Right lobe of liver (tissue), 6 donors: ENCODE results near the gene APBA3. TPM values are rescaled to one million over a fixed set of nuclear protein-coding genes. Genes with fewer than 3 reads are reported as not detected.

ENCODE experiments used
- ATAC-seq, 4 donors: fragments of 200-7000 bp; cut with Tn5 transposase; one replicate each; pipeline ENCODE4 v1.9.1; 2020; ENCODE audit warnings: mild to moderate bottlenecking in 4 of 4, moderate library complexity in 4 of 4
- DNase-seq, 3 donors: peaks; one replicate each; pipeline ENCODE4 v3.0.0-alpha.2; 2020
- H3K27ac ChIP-seq, 3 donors: fragments of 200-600 bp; one replicate each; pipeline ENCODE4 v1.8.0; 2022
- H3K27me3 ChIP-seq, 2 donors: fragments of 200-600 bp; one replicate each; pipeline ENCODE4 v1.8.0; 2022
- H3K36me3 ChIP-seq, 4 donors: fragments of 200-600 bp; sonication (generic) in 1 of 4; one replicate each; pipeline versions ENCODE4 v1.5.1 to v1.8.0; 2017 to 2022; ENCODE audit warnings: control low read depth in 1 of 4
- H3K4me1 ChIP-seq, 4 donors: fragments of 200-600 bp; sonication (generic) in 1 of 4; one replicate each; pipeline versions ENCODE4 v1.5.1 to v1.8.0; 2017 to 2022; ENCODE audit warnings: control low read depth in 1 of 4
- H3K4me3 ChIP-seq, 3 donors: fragments of 200-600 bp; one replicate each; pipeline ENCODE4 v1.8.0; 2022
- H3K9me3 ChIP-seq, 4 donors: fragments of 200-600 bp; sonication (generic) in 1 of 4; one replicate each; pipeline versions ENCODE4 v1.5.1 to v1.8.0; 2017 to 2022; ENCODE audit warnings: control low read depth in 1 of 4
- POLR2A ChIP-seq: fragments of 450-650 bp; IDR thresholded peaks from one replicate; pipeline ENCODE4 v1.6.1; 2017; ENCODE audit warnings: antibody characterized with exemption, mild to moderate bottlenecking
- WGBS: methylation state at CpG from one replicate; pipeline ENCODE4 v1.1.6; 2018; ENCODE audit warnings: low coverage, low lambda C conversion rate; ENCODE audit not compliant: insufficient coverage; ENCODE audit errors: missing lambda C conversion rate; 5-methylcytosine and 5-hydroxymethylcytosine counted together
- intact Hi-C, 2 donors: fragments of 100-400 bp; cut with DNase I; formaldehyde crosslinking; loops; one replicate each; pipeline versions ENCODE4 v1.11.2 to v1.14.1; 2022
- small RNA-seq, 2 experiments: library from RNA; depleted of rRNA; stranded (forward); fragments of <200 nt; gene quantifications; one replicate each; pipeline ENCODE3, GENCODE V24; 2016
- total RNA-seq, 6 experiments: library from RNA; depleted of rRNA in 2 of 6; stranded (reverse); fragments of >200 nt in 2 of 6; fragmentation: NEBNext Ultra II Directional in 3 of 6; extraction: Animal tissue kit (Norgen Biotek cat#: 25700) in 3 of 6; gene quantifications; one replicate each; pipeline versions ENCODE4 v1.1.0 to v1.2.4, GENCODE V29; 2016 to 2023
- TF ChIP-seq, protein P1 (sequence below), 4 donors: fragments of 200-600 bp in 3 of 4; fragments of 450-650 bp in 1 of 4; IDR thresholded peaks; one replicate each; pipeline versions ENCODE4 v1.5.1 to v1.8.0; 2016 to 2022; ENCODE audit warnings: antibody characterized with exemption in 4 of 4, mild to moderate bottlenecking in 2 of 4
- donor health status: DM: no; HTN: yes; CAD: no.
- donor health status: DM: no; HTN: no; CAD: no.
- donor health status: DM: no; HTN: no; CAD: no.
- donor health status: DM: no; HTN: yes; CAD: no.
- donor health status: DM: no; HTN: yes; CAD: no.

APBA3 gene
- total RNA-seq, 6 experiments from 2014 or later: 10.1 to 24.1 (median 12.6) TPM

DNA sequence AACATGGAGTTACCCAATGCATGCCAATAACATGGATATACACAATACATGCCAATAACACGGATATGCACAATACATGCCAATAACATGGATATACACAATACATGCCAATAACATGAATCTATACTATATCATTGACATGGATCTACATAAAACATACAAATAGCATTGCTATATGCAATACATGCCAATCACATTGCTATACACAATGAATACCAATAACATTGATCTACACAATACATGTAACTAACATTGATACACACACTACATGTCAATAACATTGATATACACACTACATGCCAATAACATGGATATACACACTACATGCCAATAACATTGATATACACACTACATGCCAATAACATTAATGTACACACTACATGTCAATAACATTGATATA lies 60.3 kb downstream of the APBA3 start:
- Histone ChIP-seq H3K27ac (no peak overlapping the region), H3K9me3 (no peaks in the 10 kb centered on the region), H3K27me3 (no peaks in the 10 kb centered on the region), H3K4me3 (no peak overlapping the region), H3K36me3 (no peaks in the 10 kb centered on the region), H3K4me1 (no peaks in the 10 kb centered on the region)
- DNase-seq: no peak
- ATAC-seq: no peak
- intact Hi-C loops: loop anchor here in 1 of 2 donors (5.0 kb wide), 1 partner anchor 34 kb away; no protein-coding TSS in a partner anchor
- no peak for TF ChIP-seq POLR2A
- TF ChIP-seq, protein P1, sequence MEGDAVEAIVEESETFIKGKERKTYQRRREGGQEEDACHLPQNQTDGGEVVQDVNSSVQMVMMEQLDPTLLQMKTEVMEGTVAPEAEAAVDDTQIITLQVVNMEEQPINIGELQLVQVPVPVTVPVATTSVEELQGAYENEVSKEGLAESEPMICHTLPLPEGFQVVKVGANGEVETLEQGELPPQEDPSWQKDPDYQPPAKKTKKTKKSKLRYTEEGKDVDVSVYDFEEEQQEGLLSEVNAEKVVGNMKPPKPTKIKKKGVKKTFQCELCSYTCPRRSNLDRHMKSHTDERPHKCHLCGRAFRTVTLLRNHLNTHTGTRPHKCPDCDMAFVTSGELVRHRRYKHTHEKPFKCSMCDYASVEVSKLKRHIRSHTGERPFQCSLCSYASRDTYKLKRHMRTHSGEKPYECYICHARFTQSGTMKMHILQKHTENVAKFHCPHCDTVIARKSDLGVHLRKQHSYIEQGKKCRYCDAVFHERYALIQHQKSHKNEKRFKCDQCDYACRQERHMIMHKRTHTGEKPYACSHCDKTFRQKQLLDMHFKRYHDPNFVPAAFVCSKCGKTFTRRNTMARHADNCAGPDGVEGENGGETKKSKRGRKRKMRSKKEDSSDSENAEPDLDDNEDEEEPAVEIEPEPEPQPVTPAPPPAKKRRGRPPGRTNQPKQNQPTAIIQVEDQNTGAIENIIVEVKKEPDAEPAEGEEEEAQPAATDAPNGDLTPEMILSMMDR (IDR thresholded peaks at IDR 0.05): no peak
- 0% methylated on average over 1 of the region's 1 CpG for WGBS

Small RNAs within 50 kb of the gene (small RNA-seq; reads per million reads assigned to genes)
- 0 reads per million in 2 experiments for gene AC005777.1

Other genes with a start within 250 kb of the APBA3 start
- gene TEKTIP1, start 222.5 kb downstream of the APBA3 start, total RNA-seq: 1 to 10 TPM in 3 of 6 experiments, not detected in 3; 1.1 to 1.6 (median 1.3) TPM
- 100 to 1,000 TPM in 1 of 6 experiments, 10 to 100 TPM in 5; 23.8 to 114 (median 31.5) TPM for gene MFSD12, start 204.1 kb downstream of the APBA3 start, total RNA-seq
- gene HMG20B, start 188.7 kb downstream of the APBA3 start, total RNA-seq: 10 to 100 TPM; 30.7 to 58.6 (median 33.3) TPM
- 1 to 10 TPM in 2 of 6 experiments, under 1 TPM in 4; 0.51 to 1.6 (median 0.80) TPM for gene GIPC3, start 176.2 kb downstream of the APBA3 start, total RNA-seq
- 10 to 100 TPM in 1 of 6 experiments, 1 to 10 TPM in 5; 2.8 to 10.4 (median 4.7) TPM for gene TBXA2R, start 154.8 kb downstream of the APBA3 start, total RNA-seq
- gene CACTIN, start 134.9 kb downstream of the APBA3 start, total RNA-seq: 10 to 100 TPM in 4 of 6 experiments, 1 to 10 TPM in 2; 8.4 to 14.9 (median 10.3) TPM
- 1 to 10 TPM; 5.3 to 9.8 (median 7.6) TPM for gene PIP5K1C, start 61.2 kb downstream of the APBA3 start, total RNA-seq
- gene TJP3, start 53.3 kb downstream of the APBA3 start, total RNA-seq: 10 to 100 TPM in 5 of 6 experiments, 1 to 10 TPM in 1; 7.9 to 27.0 (median 16.5) TPM
- 10 to 100 TPM; 52.5 to 81.2 (median 61.9) TPM for gene MRPL54, start 990 bp upstream of the APBA3 start, total RNA-seq
- gene RAX2, start 10.5 kb upstream of the APBA3 start, total RNA-seq: not detected
- 1 to 10 TPM in 3 of 6 experiments, under 1 TPM in 3; 0.49 to 2.5 (median 0.90) TPM for gene MATK, start 24.7 kb upstream of the APBA3 start, total RNA-seq
- not detected for gene ZFR2, start 107.3 kb upstream of the APBA3 start, total RNA-seq
- gene ATCAY, start 119.0 kb upstream of the APBA3 start, total RNA-seq: not detected
- gene NMRK2, start 171.4 kb upstream of the APBA3 start, total RNA-seq: under 1 TPM in 1 of 6 experiments, not detected in 5; 0.17 TPM
- 10 to 100 TPM; 13.1 to 63.7 (median 24.9) TPM for gene DAPK3, start 209.4 kb upstream of the APBA3 start, total RNA-seq
- 1,000 to 10,000 TPM in 4 of 6 experiments, 100 to 1,000 TPM in 2; 933 to 1,231 (median 1,031) TPM for gene EEF2, start 223.8 kb upstream of the APBA3 start, total RNA-seq
- gene PIAS4, start 246.0 kb upstream of the APBA3 start, total RNA-seq: 10 to 100 TPM in 5 of 6 experiments, 1 to 10 TPM in 1; 9.9 to 20.0 (median 14.9) TPM